GM23338 (cell line): ENCODE measurements around the gene TMEM218. TPM values are rescaled to one million over a fixed set of nuclear protein-coding genes. Genes with fewer than 3 reads are reported as not detected.

Source experiments
- ATAC-seq: fragments of 200-7000 bp; cut with Tn5 transposase; 3 replicates; pipeline ENCODE4 v1.9.1; 2020
- DNase-seq: peaks from one replicate; pipeline ENCODE4 v3.0.0-alpha.2; 2015; ENCODE audit warnings: low spot score
- H2AFZ ChIP-seq: fragments of 200-600 bp; sonication (generic); 2 replicates; pipeline ENCODE4 v1.8.0; 2016; ENCODE audit warnings: antibody characterized with exemption, mild to moderate bottlenecking, moderate library complexity
- H3F3A ChIP-seq: fragments of 200-600 bp; sonication (generic); replicated peaks from 2 replicates; pipeline ENCODE4 v1.8.0; 2017; ENCODE audit warnings: antibody characterized with exemption, mixed run types, low read depth
- H3K27ac ChIP-seq: fragments of 200-600 bp; sonication (generic); 2 replicates; pipeline ENCODE4 v1.6.1; 2016; ENCODE audit warnings: low read depth
- H3K27me3 ChIP-seq: fragments of 200-600 bp; sonication (generic); 2 replicates; pipeline ENCODE4 v1.8.0; 2016; ENCODE audit warnings: mild to moderate bottlenecking, mixed run types, moderate library complexity; ENCODE audit not compliant: insufficient read depth
- H3K36me3 ChIP-seq: fragments of 200-600 bp; sonication (generic); 2 replicates; pipeline ENCODE4 v1.8.0; 2016; ENCODE audit warnings: mild to moderate bottlenecking; ENCODE audit not compliant: insufficient read depth
- H3K4me1 ChIP-seq: fragments of 200-600 bp; sonication (generic); 2 replicates; pipeline ENCODE4 v1.8.0; 2016; ENCODE audit warnings: mild to moderate bottlenecking, moderate library complexity; ENCODE audit not compliant: insufficient read depth
- H3K4me2 ChIP-seq: fragments of 200-600 bp; sonication (generic); 2 replicates; pipeline ENCODE4 v1.7.1; 2017; ENCODE audit warnings: mixed run types
- H3K4me3 ChIP-seq: fragments of 200-600 bp; sonication (generic); 2 replicates; pipeline ENCODE4 v1.6.1; 2016; ENCODE audit warnings: mixed run types
- H3K79me2 ChIP-seq: fragments of 200-600 bp; sonication (generic); replicated peaks from 2 replicates; pipeline ENCODE4 v1.8.0; 2017; ENCODE audit warnings: mild to moderate bottlenecking; ENCODE audit not compliant: insufficient read depth
- H3K9me2 ChIP-seq: fragments of 200-600 bp; sonication (generic); 2 replicates; pipeline ENCODE4 v1.8.0; 2017; ENCODE audit not compliant: insufficient read depth
- H4K20me1 ChIP-seq: fragments of 200-600 bp; sonication (generic); replicated peaks from 2 replicates; pipeline ENCODE4 v1.8.0; 2017; ENCODE audit warnings: mild to moderate bottlenecking; ENCODE audit not compliant: insufficient read depth
- H3K27ac Mint-ChIP-seq: 2 replicates; pipeline ENCODE4 v1.8.0; 2020; ENCODE audit warnings: inconsistent platforms, mild to moderate bottlenecking, moderate library complexity, mixed read lengths
- H3K27me3 Mint-ChIP-seq: 3 replicates; pipeline ENCODE4 v1.8.0; 2022; ENCODE audit warnings: low read depth, mild to moderate bottlenecking, moderate library complexity, mixed read lengths, inconsistent platforms; ENCODE audit not compliant: insufficient read depth, poor library complexity
- H3K36me3 Mint-ChIP-seq: 3 replicates; pipeline ENCODE4 v1.8.0; 2021; ENCODE audit warnings: low read depth, mild to moderate bottlenecking, inconsistent platforms, moderate library complexity, mixed read lengths
- H3K4me1 Mint-ChIP-seq: 3 replicates; pipeline ENCODE4 v1.8.0; 2020; ENCODE audit warnings: mild to moderate bottlenecking, inconsistent platforms, mixed read lengths
- H3K4me3 Mint-ChIP-seq: 3 replicates; pipeline ENCODE4 v1.8.0; 2021; ENCODE audit warnings: moderate library complexity, mild to moderate bottlenecking, inconsistent platforms, mixed read lengths
- H3K9me3 Mint-ChIP-seq: 3 replicates; pipeline ENCODE4 v1.8.0; 2020; ENCODE audit warnings: moderate library complexity, mild to moderate bottlenecking, inconsistent platforms, mixed read lengths
- CREB1 ChIP-seq: fragments of 250-450 bp; sonication (Bioruptor Pico); IDR thresholded peaks from 2 replicates; pipeline ENCODE4 v1.5.0; 2020; ENCODE audit warnings: low read depth, mild to moderate bottlenecking, moderate library complexity
- CTCF ChIP-seq, 2 experiments: fragments of 200-600 bp in 1 of 2; sonication (generic) in 1 of 2; conservative IDR thresholded peaks; 2 replicates each; pipeline versions ENCODE4 v1.5.1 to v1.6.1; 2016 to 2017; ENCODE audit warnings: antibody characterized with exemption in 2 of 2, low read depth in 2 of 2, mild to moderate bottlenecking in 2 of 2, moderate library complexity in 1 of 2
- ETS1 ChIP-seq: IDR thresholded peaks from 2 replicates; pipeline ENCODE4 v1.6.1; 2016; ENCODE audit warnings: antibody characterized with exemption
- EZH2 ChIP-seq: fragments of 200-600 bp; sonication (generic); IDR thresholded peaks from one replicate; pipeline ENCODE4 v1.8.0; 2017; ENCODE audit warnings: antibody characterized with exemption, mild to moderate bottlenecking, low read depth; ENCODE audit not compliant: unreplicated experiment
- EZH2phosphoT487 ChIP-seq: fragments of 200-600 bp; sonication (generic); IDR thresholded peaks from one replicate; pipeline ENCODE4 v1.8.1; 2018; ENCODE audit warnings: antibody characterized with exemption; ENCODE audit not compliant: unreplicated experiment
- JUNB ChIP-seq: IDR thresholded peaks from one replicate; pipeline ENCODE4 v1.6.1; 2016; ENCODE audit warnings: antibody characterized with exemption; ENCODE audit not compliant: unreplicated experiment
- NANOG ChIP-seq: IDR thresholded peaks from 2 replicates; pipeline ENCODE4 v1.6.1; 2016; ENCODE audit warnings: antibody characterized with exemption, borderline replicate concordance
- POLR2AphosphoS5 ChIP-seq: IDR thresholded peaks from 2 replicates; pipeline ENCODE4 v1.6.1; 2016; ENCODE audit warnings: antibody characterized with exemption, low read depth
- REST ChIP-seq: IDR thresholded peaks from one replicate; pipeline ENCODE4 v1.6.1; 2018; ENCODE audit warnings: antibody characterized with exemption; ENCODE audit not compliant: unreplicated experiment
- STAT1 ChIP-seq: IDR thresholded peaks from one replicate; pipeline ENCODE4 v1.6.1; 2016; ENCODE audit warnings: antibody characterized with exemption; ENCODE audit not compliant: unreplicated experiment
- ZNF114 ChIP-seq: fragments of 250-450 bp; sonication (Bioruptor Pico); IDR thresholded peaks from 2 replicates; pipeline ENCODE4 v1.5.0; 2020; ENCODE audit warnings: mild to moderate bottlenecking, moderate library complexity
- ZNF331 ChIP-seq: fragments of 250-450 bp; sonication (Bioruptor Pico); IDR thresholded peaks from 2 replicates; pipeline ENCODE4 v1.5.0; 2020; ENCODE audit warnings: low read depth, mild to moderate bottlenecking, moderate library complexity
- ZNF462 ChIP-seq: fragments of 250-450 bp; sonication (Bioruptor Pico); IDR thresholded peaks from 2 replicates; pipeline ENCODE4 v1.5.0; 2020; ENCODE audit warnings: mild to moderate bottlenecking, moderate library complexity
- polyA plus RNA-seq: library from polyadenylated mRNA; unstranded; fragments of >200 nt; fragmentation: Nextera tagmentation; extraction: Ambion mirVana; gene quantifications from 2 replicates; pipeline ENCODE4 v1.2.1, GENCODE V29; 2016
- total RNA-seq: library from RNA; depleted of rRNA; stranded (reverse); fragments of >200 nt; shearing (Covaris generic); gene quantifications from 2 replicates; pipeline ENCODE4 v1.2.3, GENCODE V29; 2014

TMEM218 gene
- total and polyA plus RNA-seq, 2 experiments from 2014 or later, result 23.7 to 24.2 TPM

- Mint-ChIP-seq H3K27me3 (no peaks in the 10 kb centered on the region), H3K27ac (no peak overlapping the region), H3K4me3 (no peak overlapping the region; the same call in 2 of the 3 replicates), H3K4me1 (peaks cover 41% of the 10 kb centered on the region), H3K36me3 (no peaks in the 10 kb centered on the region; the same call in 2 of the 3 replicates), H3K9me3 (no peaks in the 10 kb centered on the region)
- Histone ChIP-seq H3K79me2 (no peaks in the 10 kb centered on the region), H3K4me2 (0 out of 2 replicates have a peak overlapping the region, but pooled peaks have one; percentile 32), H3K4me3 (no peak overlapping the region), H3K9me2 (no peaks in the 10 kb centered on the region), H2AFZ (no peak overlapping the region), H4K20me1 (no peaks in the 10 kb centered on the region; the same call in 1 of the 2 replicates), H3K27me3 (no peaks in the 10 kb centered on the region), H3K27ac (no peak overlapping the region), H3K36me3 (0 out of 2 replicates have a peak, but pooled peaks cover 5% of the 10 kb centered on the region), H3K4me1 (peaks cover 20% of the 10 kb centered on the region), H3F3A (no peaks in the 10 kb centered on the region)
- TF ChIP-seq ZNF114 (CRISPR knock-in tag) (no peak), STAT1 (no peak), NANOG (no peak), ETS1 (no peak), EZH2 (no peak), ZNF462 (CRISPR knock-in tag) (no peak), CREB1 (CRISPR knock-in tag) (no peak), REST (no peak), EZH2phosphoT487 (no peak), ZNF331 (CRISPR knock-in tag) (no peak), CTCF (conservative IDR thresholded peaks at IDR 0.05; ENCODE audit: low read depth in 2 of 2) (no peak), POLR2AphosphoS5 (no peak), JUNB (no peak)
- ATAC-seq (peak; percentile 48), DNase-seq (no peak)
These were observed 19.4 kb downstream of the TMEM218 start for GRCh38 chr11:125091877-125092664.
